Renal cortex interstitium (tissue), 15 donors: ENCODE results near the gene STAP2. TPM values are rescaled to one million over a fixed set of nuclear protein-coding genes. Genes with fewer than 3 reads are reported as not detected.

Experiments
- DNase-seq, 11 donors: peaks; one replicate each; pipeline ENCODE4 v3.0.0-alpha.2; 2013; ENCODE audit warnings: low read depth in 9 of 11, low spot score in 4 of 11; ENCODE audit errors: extremely low read depth in 1 of 11
- long read RNA-seq, 16 experiments: transcript quantifications; one replicate each; lab custom pipeline, GENCODE V29; 2026
- polyA plus RNA-seq, 3 donors: library from polyadenylated mRNA; unstranded; fragments of 120-200 nt; gene quantifications; one replicate each; pipeline ENCODE4 v1.2.1, GENCODE V29; 2013; ENCODE audit not compliant: insufficient read length in 3 of 3

STAP2 gene, protein sequence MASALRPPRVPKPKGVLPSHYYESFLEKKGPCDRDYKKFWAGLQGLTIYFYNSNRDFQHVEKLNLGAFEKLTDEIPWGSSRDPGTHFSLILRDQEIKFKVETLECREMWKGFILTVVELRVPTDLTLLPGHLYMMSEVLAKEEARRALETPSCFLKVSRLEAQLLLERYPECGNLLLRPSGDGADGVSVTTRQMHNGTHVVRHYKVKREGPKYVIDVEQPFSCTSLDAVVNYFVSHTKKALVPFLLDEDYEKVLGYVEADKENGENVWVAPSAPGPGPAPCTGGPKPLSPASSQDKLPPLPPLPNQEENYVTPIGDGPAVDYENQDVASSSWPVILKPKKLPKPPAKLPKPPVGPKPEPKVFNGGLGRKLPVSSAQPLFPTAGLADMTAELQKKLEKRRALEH
- polyA plus RNA-seq, result 10 to 100 TPM; 23.8 to 37.6 (median 28.7) TPM
- long read RNA-seq, donor 1, result 0 reads
- long read RNA-seq, donor 2, partial matches to known transcripts, result 0 of 4 reads
- long read RNA-seq, donor 2, other reads (novel, unspliced or antisense), result 0 of 4 reads
- long read RNA-seq, donor 3, transcript STAP2-201 (13 exons, 1,426 nt), result major isoform, 9 of 11 reads
- long read RNA-seq, donor 3, partial matches to known transcripts, result 0 of 11 reads
- long read RNA-seq, donor 3, other reads (novel, unspliced or antisense), result 0 of 11 reads
- long read RNA-seq, donor 4, partial matches to known transcripts, result 0 of 4 reads
- long read RNA-seq, donor 4, other reads (novel, unspliced or antisense), result 0 of 4 reads
- long read RNA-seq, donor 5, result 0 reads
- long read RNA-seq, donor 6, partial matches to known transcripts, result 11 of 14 reads
- long read RNA-seq, donor 6, other reads (novel, unspliced or antisense), result 0 of 14 reads
- long read RNA-seq, donor 7, partial matches to known transcripts, result 0 of 6 reads
- long read RNA-seq, donor 7, other reads (novel, unspliced or antisense), result 0 of 6 reads
- long read RNA-seq, donor 8, result 0 reads
- long read RNA-seq, donor 9, transcript STAP2-201 (13 exons, 1,426 nt), result major isoform, 8 of 9 reads
- long read RNA-seq, donor 9, partial matches to known transcripts, result 0 of 9 reads
- long read RNA-seq, donor 9, other reads (novel, unspliced or antisense), result 0 of 9 reads
- long read RNA-seq, donor 10, partial matches to known transcripts, result 0 of 2 reads
- long read RNA-seq, donor 10, other reads (novel, unspliced or antisense), result 0 of 2 reads
- long read RNA-seq, donor 11, transcript STAP2-201 (13 exons, 1,426 nt), result major isoform, 5 of 10 reads
- long read RNA-seq, donor 11, partial matches to known transcripts, result 5 of 10 reads
- long read RNA-seq, donor 11, other reads (novel, unspliced or antisense), result 0 of 10 reads
- long read RNA-seq, donor 12, partial matches to known transcripts, result 0 of 4 reads
- long read RNA-seq, donor 12, other reads (novel, unspliced or antisense), result 0 of 4 reads
- long read RNA-seq, donor 13, result 0 reads
- long read RNA-seq, donor 14, partial matches to known transcripts, result 0 of 4 reads
- long read RNA-seq, donor 14, other reads (novel, unspliced or antisense), result 0 of 4 reads
- long read RNA-seq, donor 15, partial matches to known transcripts, result 0 of 5 reads
- long read RNA-seq, donor 15, other reads (novel, unspliced or antisense), result 0 of 5 reads
- long read RNA-seq, donor 16, transcript STAP2-201 (13 exons, 1,426 nt), result major isoform, 11 of 15 reads
- long read RNA-seq, donor 16, partial matches to known transcripts, result 0 of 15 reads
- long read RNA-seq, donor 16, other reads (novel, unspliced or antisense), result 0 of 15 reads

GRCh38 chr19:4338441-4339355 lies at the start of gene STAP2:
STAP2 (minus strand) TSS chr19:4338827; CDS start chr19:4338753, 74 bp downstream.
- no peak for DNase-seq

GRCh38 chr19:4386041-4386782 lies 47.6 kb upstream of the STAP2 start:
- DNase-seq, result no peak

- DNase-seq, result no peak
Observed at GRCh38 chr19:4385291-4386040, 46.8 kb upstream of the STAP2 start.

DNA sequence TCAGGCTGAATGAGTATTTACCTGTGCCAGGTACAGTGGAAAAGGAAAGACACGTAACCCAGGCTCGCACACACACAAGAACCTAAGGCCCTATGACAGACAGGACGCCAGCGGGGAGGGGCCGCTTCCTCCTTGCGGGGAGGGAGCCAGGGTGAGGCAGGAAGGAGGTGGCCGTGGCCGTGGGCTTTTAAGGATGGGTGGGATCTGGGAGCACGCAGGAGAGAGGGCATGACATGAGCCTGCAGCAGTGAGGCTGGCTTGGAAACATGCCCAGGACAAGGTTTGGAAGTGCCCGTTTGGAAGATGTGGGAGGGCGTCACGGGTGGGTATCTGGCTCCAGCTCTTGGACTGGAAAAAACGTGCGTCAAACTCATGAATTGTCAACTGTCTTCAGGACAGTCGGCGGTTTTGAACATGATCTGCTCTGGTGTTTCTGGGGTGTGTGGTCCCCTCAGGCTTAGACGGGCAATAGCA lies 41.7 kb upstream of the STAP2 start:
- no peak for DNase-seq

GRCh38 chr19:4379383-4380253 lies 41.0 kb upstream of the STAP2 start:
- DNase-seq, result no peak

DNA sequence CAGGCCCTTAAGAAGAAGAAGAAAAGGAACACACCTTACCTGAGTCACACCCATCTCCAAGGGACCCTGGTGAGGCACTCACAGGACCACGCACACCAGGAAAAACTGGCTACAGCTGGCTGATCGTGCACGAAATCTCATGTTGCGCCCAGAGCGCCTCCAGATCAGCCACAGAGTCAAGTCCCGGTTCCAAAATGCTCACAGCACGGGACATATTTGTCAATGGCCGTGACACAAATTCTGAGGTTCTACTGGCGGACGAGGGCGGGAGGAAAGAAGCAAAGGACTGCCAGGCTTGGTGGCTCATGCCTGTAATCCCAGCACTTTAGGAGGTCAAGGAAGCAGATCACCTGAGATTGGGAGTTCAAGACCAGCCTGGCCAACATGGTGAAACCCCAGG lies 40.3 kb upstream of the STAP2 start:
- no peak for DNase-seq

GRCh38 chr19:4376991-4377781 lies 38.6 kb upstream of the STAP2 start:
- no peak for DNase-seq

DNA sequence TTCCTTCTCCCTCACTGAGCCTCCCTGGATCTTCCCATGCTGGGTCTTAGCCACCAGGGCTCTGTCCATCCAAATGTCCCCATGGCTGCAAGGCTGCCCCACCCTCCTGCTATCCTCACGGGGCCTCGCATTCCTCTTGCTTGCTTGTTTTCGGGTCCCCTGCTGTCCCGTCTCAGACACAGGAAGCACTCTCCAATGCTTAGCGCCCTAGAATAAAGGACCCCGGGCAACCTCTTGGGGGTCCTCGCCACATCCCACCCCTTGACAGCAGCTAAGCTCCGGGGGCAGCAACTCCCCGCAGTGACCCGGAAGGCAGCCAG lies 38.0 kb upstream of the STAP2 start:
- DNase-seq, result no peak

DNA sequence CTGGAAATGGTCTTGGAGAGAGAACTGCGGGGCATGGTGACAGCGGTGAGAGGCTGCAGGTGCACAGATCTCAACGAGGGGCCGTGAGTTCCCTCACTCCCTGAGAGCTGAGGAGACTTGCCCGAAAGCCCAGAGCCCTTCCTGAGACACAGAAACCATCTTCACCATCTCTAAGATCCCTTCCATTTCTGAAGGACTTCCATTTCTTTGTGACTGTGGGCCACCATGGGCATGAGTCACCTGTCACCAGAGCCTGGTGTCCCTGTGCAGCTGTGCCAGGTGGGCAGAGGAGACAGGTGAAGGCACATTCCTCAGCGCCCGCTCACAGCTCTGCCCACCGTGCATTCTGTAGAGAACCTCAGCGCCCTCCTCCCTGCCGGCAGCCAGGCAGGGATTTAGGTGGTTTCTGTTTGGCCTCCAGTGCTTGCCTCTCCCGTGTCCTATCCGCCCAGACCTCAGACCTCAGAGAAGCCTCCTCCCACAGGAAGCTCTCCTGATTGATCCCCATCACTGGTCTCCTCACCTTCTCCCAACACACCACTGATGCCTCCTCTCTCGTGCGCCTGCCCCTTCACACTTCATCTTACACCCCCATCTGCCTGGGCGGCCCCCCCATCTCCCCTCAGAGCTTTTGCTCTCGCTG lies 37.5 kb upstream of the STAP2 start:
- no peak for DNase-seq

DNA sequence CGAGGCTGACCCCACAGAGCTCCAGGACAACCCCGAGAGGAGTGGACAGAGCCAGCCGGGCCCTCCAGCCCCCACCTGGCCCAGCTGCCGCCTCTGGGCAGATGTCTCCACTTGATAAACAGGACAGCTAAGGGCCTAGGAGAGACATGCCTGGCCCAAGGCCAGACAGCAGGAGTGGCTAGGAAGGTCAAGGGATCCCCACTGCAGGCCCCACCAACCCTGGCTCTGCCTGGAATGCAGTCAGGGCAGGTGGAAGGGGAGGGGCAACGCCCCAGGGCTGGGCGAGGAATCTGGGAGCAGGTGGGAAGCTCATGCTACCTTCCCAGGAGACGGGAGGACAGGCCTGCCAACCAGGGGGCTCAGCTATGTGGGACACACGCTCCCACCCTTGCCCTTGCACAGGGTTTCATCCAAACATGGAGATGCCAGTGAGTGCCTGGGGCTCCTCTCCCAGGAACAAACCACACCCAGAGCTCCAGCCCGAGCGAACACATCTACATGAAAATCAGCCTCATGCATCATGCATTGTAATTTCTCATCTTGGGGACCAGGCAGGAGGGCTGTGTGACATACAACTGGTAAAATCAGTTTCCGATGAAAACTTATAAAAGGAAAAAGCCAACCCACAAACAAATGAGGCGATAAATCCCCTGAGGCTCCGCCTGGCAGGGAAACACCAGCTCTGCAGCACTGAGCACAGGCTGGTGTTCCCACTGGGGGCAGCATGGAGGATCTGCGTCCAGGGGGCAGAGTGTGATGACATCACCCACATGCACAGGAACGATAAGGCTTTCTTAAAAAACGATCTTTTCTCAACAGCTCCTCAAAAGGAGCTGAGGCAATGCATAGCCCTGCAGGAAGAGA lies 36.8 kb upstream of the STAP2 start:
- DNase-seq, result peak in 1 of 11 donors; percentile 50

DNA sequence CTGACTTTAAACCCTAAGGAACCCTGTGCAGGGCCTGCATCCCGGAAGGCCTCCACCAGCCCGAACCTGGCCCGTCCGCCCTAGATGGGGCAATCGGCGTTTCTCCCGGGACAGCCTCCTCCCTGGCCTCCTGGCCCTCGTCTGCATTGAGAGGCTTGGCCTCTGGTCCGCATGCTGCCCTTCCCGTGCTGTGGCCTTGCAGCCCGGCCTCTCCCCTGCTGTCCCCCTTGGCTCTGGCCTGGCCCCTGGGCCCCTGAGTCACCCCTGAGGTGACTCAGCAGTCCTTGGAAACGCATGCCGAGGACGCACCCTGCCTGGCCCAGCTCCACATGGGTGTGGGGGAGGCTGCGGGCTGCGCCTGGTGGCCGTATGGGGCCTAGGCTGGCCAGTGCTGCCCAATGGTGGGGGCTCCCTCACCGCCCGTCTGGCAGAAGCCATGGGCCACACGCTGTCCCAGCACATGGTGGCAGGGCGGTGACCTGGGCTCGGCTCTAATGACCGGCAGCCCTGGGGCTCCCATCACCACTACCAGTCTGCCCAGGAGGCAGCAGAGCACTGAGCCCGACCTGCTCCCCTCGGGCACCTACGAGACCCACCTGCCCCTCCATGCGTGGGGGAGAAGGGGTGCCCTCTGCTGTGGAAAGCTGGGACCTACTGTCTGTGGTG lies 36.0 kb upstream of the STAP2 start:
- no peak for DNase-seq
